ENCODE measurements around the gene SPOCK3.

DNA sequence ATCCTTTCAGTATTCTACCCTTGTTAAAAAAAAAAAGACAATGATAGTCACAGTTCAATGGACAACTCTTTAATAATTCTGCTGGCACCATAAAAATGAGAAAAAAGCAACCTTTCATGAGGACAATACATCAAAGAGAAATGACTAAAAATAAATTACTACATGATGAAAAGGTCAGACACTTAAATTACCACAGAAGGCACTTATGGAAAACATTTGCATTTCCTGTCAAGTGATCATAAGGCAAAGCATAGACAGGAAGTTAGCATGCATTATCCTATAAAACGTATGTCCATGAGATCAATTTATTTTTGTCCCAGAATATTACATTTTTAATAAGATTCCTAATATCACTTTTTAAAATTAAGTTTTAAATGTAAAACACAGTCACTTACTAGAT lies 303.8 kb downstream of the SPOCK3 start:
- TF ChIP-seq CREB1 (CRISPR knock-in tag; IDR thresholded peaks at IDR 0.05), result no peak
- no peak for TF ChIP-seq ESRRA (CRISPR knock-in tag; IDR thresholded peaks at IDR 0.05; ENCODE audit: borderline replicate concordance)
- no peak for TF ChIP-seq ERG (CRISPR knock-in tag; IDR thresholded peaks at IDR 0.05)
- TF ChIP-seq TP53 (CRISPR knock-in tag; IDR thresholded peaks at IDR 0.05), result no peak
- TF ChIP-seq ATF3 (CRISPR knock-in tag; conservative IDR thresholded peaks at IDR 0.05), result no peak
- TF ChIP-seq CTCF (IDR thresholded peaks at IDR 0.05), result no peak
- no peak for TF ChIP-seq USF2 (CRISPR knock-in tag; IDR thresholded peaks at IDR 0.05)
- no peak for TF ChIP-seq FOXP1 (CRISPR knock-in tag; IDR thresholded peaks at IDR 0.05; ENCODE audit: borderline replicate concordance)
- no peak for TF ChIP-seq ZNF138 (CRISPR knock-in tag; conservative IDR thresholded peaks at IDR 0.05)

Data from WTC11 (cell line).